ENCODE results near the gene TBL3. TPM values are rescaled to one million over a fixed set of nuclear protein-coding genes. Genes with fewer than 3 reads are reported as not detected.

Gene TBL3
- total and polyA plus RNA-seq, 2 of the 8 experiments (the other 6 are each of a cell fraction or from before 2014, with no cell fraction given): 65.8 to 137 TPM

- Histone ChIP-seq H3K27ac (ENCODE audit: low read depth, low read length) (no peak within 1 kb of the TSS), H3K56ac (replicated peaks; ENCODE audit: insufficient read length, low read depth, low read length) (no peak within 1 kb of the TSS), H3K27me3 (replicated peaks in 1 of 4; ENCODE audit: control insufficient read depth in 3 of 4, extremely low read depth in 1 of 4, insufficient read depth in 3 of 4, low read length in 3 of 4) (peaks cover 22 to 38% (median 32%) of the 10 kb centered on the region in 4 experiments), H4K91ac (replicated peaks; ENCODE audit: insufficient read length, low read length) (no peak within 1 kb of the TSS), H3K79me1 (ENCODE audit: low read depth, low read length) (no peaks in the 10 kb centered on the region), H3K4me1 (replicated peaks in 1 of 4; ENCODE audit: control insufficient read depth in 3 of 4, insufficient read depth in 4 of 4, low read length in 3 of 4) (peaks cover 0 to 21% (median 8%) of the 10 kb centered on the region in 4 experiments; a peak in 5 of 7 replicates), H3K4me2 (ENCODE audit: insufficient read depth in 1 of 2, low read depth in 2 of 2, low read length in 2 of 2) (peak within 1 kb of the TSS; percentile 71 to 79), H3K4ac (replicated peaks; ENCODE audit: insufficient read length, low read depth, low read length) (no peak within 1 kb of the TSS), H3K23me2 (ENCODE audit: low read depth, low read length) (peaks cover 8% of the 10 kb centered on the region; the same call in 1 of the 2 replicates), H3K36me3 (ENCODE audit: control insufficient read depth in 2 of 4, insufficient read depth in 4 of 4, low read length in 3 of 4) (peaks cover 0 to 5% (median 0%) of the 10 kb centered on the region in 4 experiments; a peak in 1 of 8 replicates), H3K18ac (ENCODE audit: extremely low read depth, low read length) (peak within 1 kb of the TSS; percentile 3; the same call in 1 of the 2 replicates), H2BK12ac (ENCODE audit: low read depth, low read length) (no peak within 1 kb of the TSS; the same call in 1 of the 2 replicates), H3K23ac (ENCODE audit: insufficient read length) (no peak within 1 kb of the TSS), H2BK5ac (ENCODE audit: low read depth, low read length) (no peak within 1 kb of the TSS), H4K20me1 (replicated peaks in 1 of 2; ENCODE audit: control insufficient read depth in 1 of 2, insufficient read depth in 2 of 2, low read length in 2 of 2) (no peaks in the 10 kb centered on the region), H2BK20ac (ENCODE audit: low read length) (no peak within 1 kb of the TSS), H2AK5ac (ENCODE audit: low read depth, low read length) (no peak within 1 kb of the TSS), H3K9me3 (ENCODE audit: insufficient read depth in 2 of 2, low read depth in 1 of 2, low read length in 1 of 2) (no peaks in the 10 kb centered on the region), H4K5ac (ENCODE audit: insufficient read length, low read depth, low read length) (no peak within 1 kb of the TSS), H3K14ac (ENCODE audit: insufficient read length) (no peak within 1 kb of the TSS), H4K8ac (ENCODE audit: extremely low read depth, insufficient read depth, low read length) (peak within 1 kb of the TSS; percentile 46), H3K4me3 (ENCODE audit: extremely low read depth in 1 of 4, insufficient read depth in 2 of 4, low read depth in 3 of 4, low read length in 4 of 4) (peak within 1 kb of the TSS; percentile 21 to 59 (median 29); a peak in 7 of 8 replicates), H2BK120ac (replicated peaks; ENCODE audit: low read depth, low read length) (no peak within 1 kb of the TSS), H3K9ac (replicated peaks in 1 of 4; ENCODE audit: extremely low read depth in 1 of 4, low read depth in 3 of 4, low read length in 3 of 4) (no peak within 1 kb of the TSS; a peak in 2 of 7 replicates), H3K79me2 (ENCODE audit: control insufficient read depth in 1 of 2, insufficient read depth in 2 of 2, low read length in 2 of 2) (no peaks in the 10 kb centered on the region), H2AFZ (ENCODE audit: low read length) (peak within 1 kb of the TSS; percentile 6; the same call in 1 of the 2 replicates), H2BK15ac (ENCODE audit: low read length) (no peak within 1 kb of the TSS)
- FAIRE-seq: no peak
- DNase-seq (ENCODE audit: low read depth in 1 of 2, low spot score in 2 of 2): peak in 1 of 2 experiments; percentile 78
- WGBS, 2 experiments (ENCODE audit: extremely low coverage in 1 of 2, insufficient coverage in 1 of 2, insufficient read length in 1 of 2, insufficient replicate concordance in 2 of 2, low coverage in 1 of 2, low lambda C conversion rate in 2 of 2, missing lambda C conversion rate in 1 of 2): 5% methylated on average over 20 of the region's 33 CpGs; no CpG with 5 or more reads in 1 of the 2 experiments
- no peak for TF ChIP-seq CTBP2 (IDR thresholded peaks at IDR 0.05; ENCODE audit: borderline replicate concordance, insufficient read depth, insufficient read length, low read length)
- peak; percentile 73; the same call in 1 of the 2 replicates for TF ChIP-seq EGR1 (IDR thresholded peaks at IDR 0.05; ENCODE audit: borderline replicate concordance, low read depth, low read length)
- 0 out of 2 replicates have a peak, but pooled peaks have one; percentile 15 for TF ChIP-seq RBBP5 (IDR thresholded peaks at IDR 0.05; ENCODE audit: borderline replicate concordance, low read depth, low read length)
- TF ChIP-seq JUN (IDR thresholded peaks at IDR 0.05; ENCODE audit: low read depth, low read length): no peak
- no peak for TF ChIP-seq JUND (IDR thresholded peaks at IDR 0.05; ENCODE audit: low read length)
- ChIA-PET POLR2A (ENCODE audit: partially characterized antibody) (interaction anchor here (1.0 to 2.0 kb wide), 8 partner anchors 11 to 135 kb away, joined by 3 to 9 read pairs (median 5); partner anchors contain the start of genes RPS2 and TRAF7), CTCF (ENCODE audit: partially characterized antibody) (interaction anchor here (0.9 to 7.5 kb wide), 11 partner anchors 11 to 127 kb away, joined by 3 to 55 read pairs (median 5); no protein-coding TSS in a partner anchor)
Measured at GRCh38 chr16:2019518-2019920, 47.7 kb downstream of the TBL3 start, which contains the start of gene NPW. NPW (plus strand) TSS chr16:2019785.

All from H1 (cell line).